Myometrial cell (primary cell): Measurements from ENCODE around the gene TP53INP2. TPM values are rescaled to one million over a fixed set of nuclear protein-coding genes. Genes with fewer than 3 reads are reported as not detected.

ENCODE experiments used
- total RNA-seq: library from RNA; depleted of rRNA; stranded (reverse); fragments of >200 nt; gene quantifications from 2 replicates; pipeline ENCODE4 v1.2.3, GENCODE V29; 2015

Gene TP53INP2
- total RNA-seq: 4.6 and 5.7 TPM in 2 replicates

GRCh38 chr20:34704177-34705007, at the start of gene TP53INP2:
Gene TP53INP2, plus strand, starts transcription at chr20:34704344. Its CDS starts 4,396 bp downstream, at chr20:34708740.

GRCh38 chr20:34676642-34677373, 27.3 kb upstream of the TP53INP2 start, which contains the start of gene PIGU:
Gene PIGU, minus strand, starts transcription at chr20:34677092. Its CDS starts 7 bp downstream, at chr20:34677085.

Other genes with a start within 250 kb of the TP53INP2 start
- gene DYNLRB1, start 187.9 kb upstream of the TP53INP2 start, total RNA-seq: 131 and 161 TPM in 2 replicates
- 30.8 and 39.5 TPM in 2 replicates for gene MAP1LC3A, start 145.6 kb upstream of the TP53INP2 start, total RNA-seq
- gene PIGU, start 27.3 kb upstream of the TP53INP2 start, total RNA-seq: 14.0 and 21.0 TPM in 2 replicates
- gene NCOA6, start 121.3 kb downstream of the TP53INP2 start, total RNA-seq: 7.2 and 9.2 TPM in 2 replicates
- gene GGT7, start 168.5 kb downstream of the TP53INP2 start, total RNA-seq: 9.5 and 14.7 TPM in 2 replicates
- gene ACSS2, start 172.3 kb downstream of the TP53INP2 start, total RNA-seq: 125 TPM in 2 replicates